Uterus (tissue), 4 donors: Measurements from ENCODE around the gene ZNF480. TPM values are rescaled to one million over a fixed set of nuclear protein-coding genes. Genes with fewer than 3 reads are reported as not detected.
"Not testable (repeated sequence)": the region's sequence is repeated elsewhere in the genome, so short reads cannot be mapped to it uniquely, and the experiment has no call there.

Source experiments
- DNase-seq, 2 donors: peaks; one replicate each; pipeline ENCODE4 v3.0.0-alpha.2; 2019 to 2020
- H3K27ac ChIP-seq, 2 donors: fragments of 200-600 bp; sonication (generic); 1 replicate in 1 of 2; 2 replicates in 1 of 2; pipeline ENCODE4 v1.5.1; 2016 to 2018
- H3K27me3 ChIP-seq, 2 donors: fragments of 200-600 bp; sonication (generic); one replicate each; pipeline ENCODE4 v1.5.1; 2018 to 2019; ENCODE audit warnings: control low read depth in 1 of 2
- H3K36me3 ChIP-seq, 2 donors: fragments of 200-600 bp; sonication (generic); one replicate each; pipeline ENCODE4 v1.5.1; 2019; ENCODE audit warnings: control low read depth in 1 of 2
- H3K4me1 ChIP-seq, 2 donors: fragments of 200-600 bp; sonication (generic); one replicate each; pipeline ENCODE4 v1.5.1; 2018 to 2019; ENCODE audit warnings: control low read depth in 1 of 2
- H3K4me3 ChIP-seq, 2 donors: fragments of 200-600 bp; sonication (generic); 1 replicate in 1 of 2; 2 replicates in 1 of 2; pipeline ENCODE4 v1.5.1; 2018 to 2019; ENCODE audit warnings: mild to moderate bottlenecking in 1 of 2
- H3K9me3 ChIP-seq, 2 donors: fragments of 200-600 bp; sonication (generic); one replicate each; pipeline ENCODE4 v1.5.1; 2019; ENCODE audit warnings: control low read depth in 1 of 2
- CTCF ChIP-seq, 4 experiments: fragments of 200-600 bp in 2 of 4; fragments of 450-650 bp in 2 of 4; sonication (generic) in 2 of 4; IDR thresholded peaks; one replicate each; pipeline ENCODE4 v1.5.1; 2016 to 2019; ENCODE audit warnings: antibody characterized with exemption in 4 of 4, mild to moderate bottlenecking in 2 of 4, moderate library complexity in 1 of 4
- POLR2A ChIP-seq, 2 donors: fragments of 450-650 bp; IDR thresholded peaks; one replicate each; pipeline ENCODE4 v1.6.1; 2016; ENCODE audit warnings: antibody characterized with exemption in 2 of 2, mild to moderate bottlenecking in 1 of 2, moderate library complexity in 1 of 2
- intact Hi-C: fragments of 100-400 bp; cut with DNase I; formaldehyde crosslinking; loops from one replicate; pipeline ENCODE4 v1.15.1; 2023; ENCODE audit warnings: low total_unique reads
- total RNA-seq, 4 donors: library from RNA; depleted of rRNA in 3 of 4; stranded (reverse); fragments of >200 nt in 3 of 4; gene quantifications; one replicate each; pipeline versions ENCODE4 v1.1.0 to v1.2.4, GENCODE V29; 2014 to 2023
- donor health status: DM: yes; HTN: yes; CAD: no.

ZNF480 gene
- total RNA-seq, 4 donors from 2014 or later, result 2.4 to 16.4 (median 10.5) TPM

DNA sequence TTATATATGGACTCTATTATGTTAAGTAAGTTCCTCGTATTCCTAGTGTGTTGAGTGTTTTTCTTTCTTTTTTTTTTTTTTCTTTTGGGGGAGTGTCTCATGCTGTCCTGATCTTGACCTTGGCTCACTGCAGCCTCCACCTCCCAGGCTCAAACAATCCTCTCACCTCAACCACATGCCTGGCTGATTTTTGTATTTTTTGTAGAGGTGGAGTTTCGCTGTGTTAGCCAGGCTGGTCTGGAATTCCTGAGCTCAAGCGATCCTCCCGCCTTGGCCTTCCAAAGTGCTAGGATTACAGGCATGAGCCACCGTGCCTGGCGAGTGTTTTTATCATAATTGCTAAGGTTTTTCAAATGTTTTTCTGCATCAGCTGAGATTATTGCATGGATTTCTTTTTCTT is 10.7 kb upstream of the ZNF480 start:
- no peak overlapping the region for H3K27ac ChIP-seq

GRCh38 chr19:52291781-52292180 is 5.2 kb upstream of the ZNF480 start:
- Histone ChIP-seq H3K4me3 (no peak overlapping the region), H3K27ac (no peak overlapping the region), H3K4me1 (no peaks in the 10 kb centered on the region), H3K27me3 (no peaks in the 10 kb centered on the region), H3K9me3 (no peaks in the 10 kb centered on the region), H3K36me3 (no peaks in the 10 kb centered on the region)
- TF ChIP-seq CTCF (IDR thresholded peaks at IDR 0.05) (no peak), POLR2A (IDR thresholded peaks at IDR 0.05) (no peak)
- DNase-seq, result no peak
- intact Hi-C loops, result no loop called here

More for the DNA sequence above, 10.7 kb upstream of the ZNF480 start:
- Histone ChIP-seq H3K4me3 (no peak overlapping the region), H3K27me3 (no peaks in the 10 kb centered on the region), H3K4me1 (no peaks in the 10 kb centered on the region), H3K36me3 (no peaks in the 10 kb centered on the region), H3K9me3 (no peaks in the 10 kb centered on the region)
- TF ChIP-seq POLR2A (IDR thresholded peaks at IDR 0.05), result no peak
- TF ChIP-seq CTCF (IDR thresholded peaks at IDR 0.05), result no peak
- intact Hi-C loops, result no loop called here
- no peak for DNase-seq

DNA sequence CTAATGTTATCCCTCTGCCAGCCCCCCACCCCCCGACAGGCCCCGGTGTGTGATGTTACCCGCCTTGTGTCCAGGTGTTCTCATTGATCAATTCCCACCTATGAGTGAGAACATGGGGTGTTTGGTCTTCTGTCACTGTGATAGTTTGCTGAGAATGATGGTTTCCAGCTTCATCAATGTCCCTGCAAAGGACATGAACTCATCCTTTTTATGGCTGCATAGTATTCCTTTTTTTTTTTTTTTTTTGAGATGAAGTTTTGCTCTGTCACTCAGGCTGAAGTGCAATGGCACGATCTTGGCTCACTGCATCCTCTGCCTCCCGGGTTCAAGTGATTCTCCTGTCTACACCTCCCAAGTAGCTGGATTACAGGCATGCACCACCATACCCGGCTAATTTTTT is 4.0 kb upstream of the ZNF480 start:
- H3K27ac ChIP-seq, H3K9me3 ChIP-seq, H3K36me3 ChIP-seq, intact Hi-C loops, H3K4me3 ChIP-seq, DNase-seq, H3K4me1 ChIP-seq, H3K27me3 ChIP-seq: not testable (repeated sequence)

- Histone ChIP-seq H3K27me3 (no peaks in the 10 kb centered on the region), H3K4me3 (peak overlapping the region; percentile 38 to 42), H3K4me1 (peaks cover 4 to 5% of the 10 kb centered on the region in 2 donors), H3K9me3 (no peaks in the 10 kb centered on the region), H3K27ac (peak overlapping the region; percentile 55 to 64), H3K36me3 (no peaks in the 10 kb centered on the region)
- TF ChIP-seq POLR2A (IDR thresholded peaks at IDR 0.05), result no peak
- TF ChIP-seq CTCF (IDR thresholded peaks at IDR 0.05), result no peak
- no peak for DNase-seq
- intact Hi-C loops, result no loop called here
Observed at GRCh38 chr19:52296400-52296772, 583 bp upstream of the ZNF480 start.

- intact Hi-C loops, result no loop called here
- no peaks in the 10 kb centered on the region for H3K27me3 ChIP-seq
- no peaks in the 10 kb centered on the region for H3K36me3 ChIP-seq
Observed at GRCh38 chr19:52297601-52298364, 814 bp downstream of the ZNF480 start.

More at GRCh38 chr19:52297601-52298364, 814 bp downstream of the ZNF480 start:
- DNase-seq, result no peak
- H3K9me3 ChIP-seq, result no peaks in the 10 kb centered on the region
- peak overlapping the region; percentile 88 to 93 for H3K27ac ChIP-seq
- H3K4me3 ChIP-seq, result peak overlapping the region; percentile 84 to 98
- TF ChIP-seq POLR2A (IDR thresholded peaks at IDR 0.05) (no peak), CTCF (IDR thresholded peaks at IDR 0.05) (no peak)
- peaks cover 4 to 5% of the 10 kb centered on the region in 2 donors for H3K4me1 ChIP-seq
